NCI-H2171 (cell line): ENCODE measurements around the gene UQCRC1.

Source experiments
- DNase-seq: peaks from one replicate; lab custom pipeline; 2025; lab: John Stamatoyannopoulos, UW

Gene UQCRC1

GRCh38 chr3:48598323-48599076, 10.9 kb downstream of the UQCRC1 start:
- no peak for DNase-seq

- no peak for DNase-seq
These were observed 12.0 kb downstream of the UQCRC1 start for GRCh38 chr3:48597408-48597800.

- no peak for DNase-seq
These were observed 12.6 kb downstream of the UQCRC1 start for GRCh38 chr3:48596676-48597407.

- DNase-seq, result no peak
These were observed 13.3 kb downstream of the UQCRC1 start for GRCh38 chr3:48596157-48596556.

- no peak for DNase-seq
These were observed 13.8 kb downstream of the UQCRC1 start for GRCh38 chr3:48595526-48596121.

- no peak for DNase-seq
These were observed 14.3 kb downstream of the UQCRC1 start, which contains the start of gene COL7A1 for GRCh38 chr3:48595075-48595525. COL7A1 (minus strand) TSS chr3:48595329; CDS start chr3:48595159, 170 bp downstream.

GRCh38 chr3:48594417-48595049, 14.9 kb downstream of the UQCRC1 start:
- no peak for DNase-seq

- no peak for DNase-seq
These were observed 16.1 kb downstream of the UQCRC1 start for GRCh38 chr3:48593337-48593736.

- DNase-seq, result no peak
These were observed 16.8 kb downstream of the UQCRC1 start for GRCh38 chr3:48592519-48593087.

- no peak for DNase-seq
These were observed 17.4 kb downstream of the UQCRC1 start for GRCh38 chr3:48591886-48592518.

- DNase-seq, result no peak
These were observed 18.0 kb downstream of the UQCRC1 start for GRCh38 chr3:48591436-48591835.

GRCh38 chr3:48588230-48588629, 21.2 kb downstream of the UQCRC1 start:
- no peak for DNase-seq

- no peak for DNase-seq
These were observed 21.8 kb downstream of the UQCRC1 start for GRCh38 chr3:48587686-48588085.

- no peak for DNase-seq
These were observed 24.0 kb downstream of the UQCRC1 start for GRCh38 chr3:48585411-48585810.

GRCh38 chr3:48584836-48585235, 24.6 kb downstream of the UQCRC1 start:
- DNase-seq, result no peak

GRCh38 chr3:48581621-48582481, 27.6 kb downstream of the UQCRC1 start:
- no peak for DNase-seq

GRCh38 chr3:48576647-48577046, 32.8 kb downstream of the UQCRC1 start:
- no peak for DNase-seq

- no peak for DNase-seq
These were observed 34.1 kb downstream of the UQCRC1 start for GRCh38 chr3:48575366-48575765.

GRCh38 chr3:48573973-48574585, 35.4 kb downstream of the UQCRC1 start:
- no peak for DNase-seq

GRCh38 chr3:48572517-48572916, 36.9 kb downstream of the UQCRC1 start:
- no peak for DNase-seq
